NCI-H510A treated with DMSO at 0.1 percent for 48 hours (cell line): ENCODE results near the gene KCNK6.

Experiments
- DNase-seq: peaks from one replicate; lab custom pipeline; 2025; lab: John Stamatoyannopoulos, UW

The KCNK6 gene

DNA sequence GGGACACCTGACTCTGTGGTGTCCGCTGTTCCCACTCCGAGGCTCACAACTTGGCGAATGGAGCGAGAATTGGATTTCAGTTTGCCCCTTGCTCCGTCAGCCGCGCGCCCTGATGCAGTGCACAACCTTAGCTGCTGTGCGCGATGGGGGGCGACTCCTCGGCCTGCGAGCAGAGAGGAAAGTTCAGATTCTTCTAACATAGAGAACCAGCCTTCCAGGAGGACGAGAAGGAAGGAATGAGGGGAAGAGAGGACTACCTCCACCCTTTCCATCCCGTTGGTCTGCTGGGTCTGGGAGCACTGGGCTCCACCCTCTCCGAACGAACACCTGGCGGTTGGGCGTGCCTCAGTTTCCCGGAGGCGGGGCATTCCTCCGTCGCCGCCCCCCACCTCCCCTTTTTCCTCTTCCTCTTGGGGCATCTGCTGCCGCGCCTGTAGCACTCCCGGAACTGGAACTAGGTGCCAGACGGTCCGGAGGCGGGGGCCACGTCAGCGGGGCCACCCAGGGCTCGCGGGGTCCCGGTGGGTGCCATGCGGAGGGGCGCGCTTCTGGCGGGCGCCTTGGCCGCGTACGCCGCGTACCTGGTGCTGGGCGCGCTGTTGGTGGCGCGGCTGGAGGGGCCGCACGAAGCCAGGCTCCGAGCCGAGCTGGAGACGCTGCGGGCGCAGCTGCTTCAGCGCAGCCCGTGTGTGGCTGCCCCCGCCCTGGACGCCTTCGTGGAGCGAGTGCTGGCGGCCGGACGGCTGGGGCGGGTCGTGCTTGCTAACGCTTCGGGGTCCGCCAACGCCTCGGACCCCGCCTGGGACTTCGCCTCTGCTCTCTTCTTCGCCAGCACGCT, at the start of gene KCNK6:
TSS of gene KCNK6 (plus strand) at position 425 of the 838 bp plus-strand sequence. CDS start at position 531, 106 bp downstream.
- no peak for DNase-seq

DNA sequence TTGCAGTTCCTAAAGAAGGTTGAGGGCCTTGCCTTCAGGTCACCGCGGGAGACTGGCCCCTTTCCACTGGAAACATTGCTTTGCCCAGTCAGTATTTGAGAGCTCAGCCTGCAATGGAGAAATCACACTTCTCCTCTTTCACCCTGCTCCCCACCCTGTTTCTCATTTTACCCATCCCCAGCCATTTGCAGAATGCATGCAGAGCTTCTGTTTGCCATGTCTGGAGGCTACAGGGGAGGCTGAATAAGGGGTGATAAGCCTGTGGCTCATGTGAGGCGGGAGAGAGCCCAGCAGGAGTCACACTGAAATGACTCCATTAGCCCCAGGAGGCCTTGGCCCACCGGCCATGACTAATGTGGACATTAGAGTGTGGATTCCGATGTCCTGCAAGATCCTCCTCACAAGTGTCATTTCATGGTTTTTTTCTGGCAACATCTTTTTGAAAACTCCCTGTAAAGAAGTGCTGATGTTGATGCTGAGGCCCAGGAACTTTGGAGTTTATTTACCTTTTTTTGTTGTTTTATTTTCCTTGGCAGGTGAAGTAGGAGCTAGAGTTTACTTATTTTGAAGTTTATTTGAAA, 49.0 kb upstream of the KCNK6 start:
- no peak for DNase-seq

DNA sequence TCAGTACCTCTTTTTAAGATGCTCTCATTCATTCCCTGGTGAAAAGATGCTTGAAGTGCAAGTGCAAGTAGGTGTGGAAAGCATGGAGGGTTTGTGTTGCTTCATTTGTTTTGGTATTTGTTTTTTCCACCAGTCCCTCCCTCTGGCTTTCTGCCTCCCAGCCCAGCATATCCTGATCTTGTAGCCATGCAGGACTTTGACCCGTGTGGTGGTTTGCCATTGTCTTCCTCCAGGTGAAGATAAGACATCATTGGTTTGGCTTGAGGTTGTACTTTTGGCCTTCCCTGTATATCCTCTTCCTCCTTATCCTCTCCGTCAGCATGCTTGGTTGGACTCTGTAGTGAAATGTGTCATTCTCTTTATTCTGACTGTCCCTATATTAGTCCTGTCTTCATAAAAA, 46.1 kb upstream of the KCNK6 start:
- no peak for DNase-seq

DNA sequence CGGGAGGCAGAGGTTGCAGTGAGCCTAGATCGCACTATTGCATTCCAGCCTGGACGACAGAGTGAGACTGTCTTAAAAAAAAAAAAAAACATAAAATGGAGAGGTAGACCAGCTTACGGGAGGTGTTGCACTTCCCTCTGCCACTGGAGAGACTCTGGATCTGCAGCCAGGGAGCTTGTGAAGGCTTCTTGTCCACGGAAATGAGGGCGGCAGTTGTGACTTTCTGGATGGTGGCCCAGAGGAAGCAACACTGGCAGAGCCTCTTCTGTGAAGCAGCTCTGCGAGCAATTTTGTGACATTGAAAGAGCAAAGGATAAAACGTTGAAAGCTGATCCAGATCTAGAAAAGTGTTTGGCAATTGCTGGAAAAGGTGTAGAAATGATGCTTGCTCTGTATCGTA, 44.9 kb upstream of the KCNK6 start:
- DNase-seq, result no peak

DNA sequence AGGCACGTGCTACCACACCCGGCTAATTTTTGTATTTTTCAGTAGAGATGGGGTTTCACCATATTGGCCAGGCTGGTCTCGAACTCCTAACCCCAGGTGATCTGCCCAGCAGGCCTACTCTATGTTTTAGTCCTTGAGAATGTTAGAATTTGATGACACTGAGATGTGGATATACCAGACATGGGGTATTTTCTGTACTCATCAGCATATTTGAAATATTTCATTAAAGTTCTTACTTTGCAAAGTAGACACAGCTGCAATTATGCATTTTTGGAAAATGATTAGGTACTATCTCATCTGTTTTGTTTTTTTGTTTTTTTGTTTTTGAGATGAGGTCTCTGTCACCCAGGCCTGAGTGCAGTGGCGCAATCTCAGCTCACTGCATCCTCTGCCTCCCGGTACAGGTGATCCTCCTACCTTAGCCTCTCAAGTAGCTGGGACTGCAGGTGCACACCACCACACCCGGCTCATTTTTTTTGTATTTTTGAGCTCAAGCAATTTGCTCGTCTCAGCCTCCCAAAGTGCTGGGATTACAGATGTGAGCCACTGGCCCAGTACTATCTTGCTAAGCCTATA, 42.6 kb upstream of the KCNK6 start:
- DNase-seq, result no peak

DNA sequence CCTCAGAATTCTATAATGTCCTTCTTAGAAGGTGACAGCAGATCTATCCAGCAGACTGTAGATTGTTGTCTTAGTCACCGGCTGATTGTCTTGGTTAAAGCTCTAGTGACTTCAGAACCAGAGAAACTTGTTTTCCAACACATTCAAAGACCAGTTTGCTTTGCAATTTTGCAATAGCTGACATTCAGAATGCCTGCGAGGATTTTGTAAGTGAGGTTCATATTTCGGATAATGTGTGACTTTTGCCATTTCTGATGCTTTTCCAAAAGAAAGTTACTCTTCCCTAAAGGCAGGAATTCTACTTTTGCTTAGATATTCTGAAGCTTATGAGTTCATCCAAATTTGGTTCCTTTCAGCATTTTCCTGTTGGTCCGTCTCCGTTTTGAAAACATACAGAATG, 42.1 kb upstream of the KCNK6 start:
- DNase-seq, result no peak

DNA sequence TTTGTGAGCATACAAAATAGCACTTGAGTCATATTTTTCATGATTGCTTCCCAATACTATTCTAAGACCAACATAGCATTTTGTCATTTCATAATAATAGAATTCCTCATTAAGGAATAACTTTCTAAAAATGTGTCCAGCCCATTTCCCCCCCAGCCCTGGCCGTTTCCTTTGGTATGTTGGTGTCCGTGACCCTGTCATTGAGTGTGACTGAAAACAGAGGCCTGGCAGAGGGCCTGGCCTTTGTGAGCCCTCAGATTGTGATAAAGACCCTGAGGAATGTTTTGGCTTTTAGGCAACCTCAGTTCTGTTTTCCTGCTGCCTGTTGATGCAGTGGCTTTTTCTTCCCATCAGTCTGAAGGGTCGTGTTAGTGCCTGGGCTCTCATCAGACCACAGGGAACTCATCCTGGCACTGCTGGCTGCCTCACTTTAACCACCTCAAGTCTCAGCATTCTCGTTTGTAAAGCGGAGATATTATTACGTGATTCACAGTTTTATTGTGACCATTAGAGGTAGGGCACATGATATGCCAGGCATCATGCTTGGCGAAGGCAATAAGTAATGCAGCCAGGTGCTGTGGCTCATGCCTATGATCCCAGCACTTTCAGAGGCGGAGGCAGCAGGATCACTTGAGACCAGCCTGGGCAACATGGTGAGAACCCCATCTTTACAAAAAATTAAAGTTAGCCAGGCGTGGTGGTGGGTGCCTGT, 41.5 kb upstream of the KCNK6 start:
- no peak for DNase-seq

DNA sequence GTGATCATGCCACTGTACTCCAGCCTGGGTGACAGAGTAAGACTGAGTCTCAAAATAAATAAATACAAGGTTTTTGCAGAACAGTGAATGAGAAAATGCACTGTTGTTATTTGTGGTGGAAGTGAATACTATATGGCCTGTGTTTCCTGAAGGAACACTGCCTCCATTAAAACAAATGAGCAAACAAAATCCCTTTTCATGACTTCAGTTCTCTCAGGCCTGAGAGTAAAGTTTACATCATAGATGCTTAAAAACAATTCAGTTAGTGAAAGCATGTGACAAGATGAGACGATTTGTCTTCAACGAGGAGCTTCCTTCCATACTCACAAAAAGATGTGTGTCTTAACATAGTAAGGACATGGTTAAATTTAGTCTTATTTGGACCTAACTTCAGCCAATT, 40.9 kb upstream of the KCNK6 start:
- no peak for DNase-seq

DNA sequence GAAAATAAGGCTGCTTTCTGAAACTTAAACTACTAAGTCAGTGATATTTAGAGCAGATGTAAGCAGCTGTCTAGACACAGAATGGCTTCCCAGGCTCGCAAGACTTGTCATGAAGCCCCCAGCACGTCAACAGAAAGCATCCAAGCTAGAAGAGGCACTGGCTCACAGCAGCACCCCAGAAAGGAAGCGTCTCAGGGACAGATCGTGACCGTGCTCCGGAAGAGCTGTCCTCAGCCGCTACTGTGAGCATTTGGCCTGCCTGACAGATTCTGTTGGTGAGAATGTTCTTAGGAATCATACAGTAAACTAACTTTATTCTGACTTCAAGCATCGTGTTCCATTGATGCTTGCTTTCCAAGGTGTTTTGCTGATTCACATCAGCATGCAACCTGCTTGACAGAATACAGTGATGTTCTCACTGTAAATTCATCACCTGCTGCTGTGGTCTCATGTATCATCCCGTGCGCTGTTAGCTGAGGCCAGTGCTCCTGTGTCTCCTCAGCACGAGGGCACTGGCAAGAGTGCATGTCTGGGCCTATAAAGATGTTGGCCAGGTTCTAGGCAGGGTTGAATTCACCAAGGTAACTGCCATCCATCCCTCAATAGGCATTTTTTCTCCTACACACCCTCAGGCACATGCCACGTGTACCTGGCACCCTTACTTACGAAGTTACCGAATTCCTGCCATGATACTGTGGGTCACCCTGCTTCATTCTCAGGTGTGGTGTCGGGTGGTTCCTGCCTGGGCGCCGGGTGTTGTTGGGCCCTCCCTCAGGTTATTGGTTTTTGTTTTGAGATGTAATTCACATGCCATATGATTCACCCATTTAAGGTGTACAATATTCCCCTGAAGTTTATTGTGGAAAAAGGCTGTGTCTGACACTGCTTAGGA, 39.4 kb upstream of the KCNK6 start:
- no peak for DNase-seq

DNA sequence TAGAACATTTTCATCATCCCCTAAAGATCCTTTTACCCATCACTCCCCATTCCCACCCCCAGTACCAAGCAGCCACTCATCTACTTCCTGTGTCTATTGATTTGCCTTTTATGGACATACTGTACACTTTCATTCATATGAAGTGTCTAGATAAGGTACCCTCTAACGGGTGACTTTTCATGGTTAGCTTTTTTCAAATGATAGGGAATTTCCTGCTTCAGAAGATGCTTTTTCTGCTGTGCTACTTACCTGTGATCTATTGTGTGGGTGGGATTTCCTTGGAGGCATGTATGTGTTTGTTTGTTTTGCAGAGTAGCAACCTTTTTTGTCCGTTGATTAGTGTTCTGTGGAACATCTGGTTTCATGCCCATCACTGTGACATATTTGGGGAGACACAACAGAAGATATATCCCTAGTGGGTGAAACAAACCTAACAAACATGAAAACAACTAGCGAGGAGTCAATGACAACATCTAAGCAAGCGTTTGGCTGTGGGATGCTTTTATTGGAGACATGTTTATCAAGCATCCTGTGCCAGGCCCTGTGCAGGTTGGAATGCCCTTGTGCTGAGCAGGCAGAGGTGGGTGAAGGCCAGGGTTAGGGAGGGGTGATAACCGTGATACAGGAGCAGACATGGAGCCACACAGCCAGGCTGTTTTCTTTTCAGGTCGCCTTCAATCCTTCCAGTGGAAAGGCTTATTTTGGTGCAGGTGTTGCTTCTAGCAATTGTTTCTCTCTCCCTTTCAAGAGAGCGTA, 37.7 kb upstream of the KCNK6 start:
- DNase-seq, result no peak

DNA sequence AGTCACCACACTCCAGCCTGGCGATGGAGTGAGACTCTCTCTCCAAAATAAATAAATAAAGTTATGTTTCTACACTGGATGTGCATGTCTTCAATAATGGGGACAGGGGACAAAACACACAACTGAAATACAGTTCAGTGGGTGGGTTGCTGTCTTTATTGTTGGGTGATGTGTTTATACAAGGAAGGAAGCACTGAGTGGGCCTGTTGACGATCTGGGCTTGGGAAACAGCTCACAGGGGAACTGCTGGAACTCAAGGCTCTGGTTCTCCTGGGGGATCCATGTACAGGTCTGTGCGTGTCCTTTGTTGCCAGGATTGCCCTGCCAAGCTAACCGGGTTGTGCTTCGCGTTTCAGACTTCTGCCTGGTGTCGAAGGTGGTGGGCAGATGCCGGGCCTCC, 36.4 kb upstream of the KCNK6 start:
- DNase-seq, result no peak

DNA sequence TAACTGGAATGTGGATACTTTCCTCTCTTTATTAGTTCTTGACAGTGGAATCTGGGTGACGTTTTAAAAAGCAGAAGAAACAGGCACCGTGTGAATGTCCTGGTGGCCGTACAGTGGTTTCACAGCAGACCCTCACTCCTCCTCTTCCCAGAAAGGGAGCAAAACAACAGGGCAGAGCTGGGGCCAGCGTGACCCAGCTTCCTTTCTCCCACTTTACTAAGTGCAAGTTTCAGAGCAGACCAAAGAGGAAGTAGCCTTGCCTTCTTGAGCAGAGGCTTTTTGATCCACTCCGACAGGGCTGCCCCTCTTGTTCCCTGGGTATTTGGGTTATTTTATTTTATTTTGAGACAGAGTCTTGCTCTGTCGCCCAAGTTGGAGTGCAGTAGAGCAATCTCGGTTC, 35.2 kb upstream of the KCNK6 start:
- DNase-seq, result no peak

DNA sequence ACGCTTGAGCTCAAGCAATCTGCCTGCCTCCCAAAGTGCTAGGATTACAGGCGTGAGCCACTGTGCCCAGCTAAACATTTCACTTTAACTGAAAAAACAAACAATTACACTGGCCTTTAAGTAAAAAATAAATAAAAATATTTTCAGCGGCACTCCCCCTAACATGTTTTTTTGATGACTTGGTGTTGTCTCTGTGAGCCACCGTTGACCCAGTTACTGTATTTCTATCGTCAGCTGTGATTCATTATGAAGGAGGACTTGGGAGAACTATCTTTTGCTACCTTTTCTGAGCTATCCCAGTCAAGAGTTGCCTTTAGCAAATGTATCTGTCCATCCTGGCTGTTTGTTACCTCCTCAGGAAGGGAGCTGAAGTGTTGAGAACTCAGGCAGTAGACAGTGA, 34.1 kb upstream of the KCNK6 start:
- DNase-seq, result no peak

DNA sequence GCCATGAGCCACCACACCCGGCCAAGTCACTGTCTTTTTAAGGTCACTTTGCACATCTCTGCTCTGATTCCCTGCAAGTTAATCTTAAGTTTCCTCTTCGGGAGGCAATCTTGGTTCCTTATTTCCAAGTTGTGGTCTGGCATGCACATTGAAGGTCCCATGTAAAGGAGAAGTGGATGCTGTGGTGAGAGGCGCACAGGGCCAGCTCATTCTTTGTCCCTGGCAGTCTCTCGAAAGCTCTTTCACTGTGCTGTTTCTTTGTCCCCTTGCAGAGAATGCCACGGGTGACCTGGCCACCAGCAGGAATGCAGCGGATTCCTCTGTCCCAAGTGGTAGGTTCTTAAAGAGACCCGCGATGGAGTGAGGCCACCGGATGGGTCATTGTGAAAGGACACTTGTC, 32.0 kb upstream of the KCNK6 start:
- no peak for DNase-seq

DNA sequence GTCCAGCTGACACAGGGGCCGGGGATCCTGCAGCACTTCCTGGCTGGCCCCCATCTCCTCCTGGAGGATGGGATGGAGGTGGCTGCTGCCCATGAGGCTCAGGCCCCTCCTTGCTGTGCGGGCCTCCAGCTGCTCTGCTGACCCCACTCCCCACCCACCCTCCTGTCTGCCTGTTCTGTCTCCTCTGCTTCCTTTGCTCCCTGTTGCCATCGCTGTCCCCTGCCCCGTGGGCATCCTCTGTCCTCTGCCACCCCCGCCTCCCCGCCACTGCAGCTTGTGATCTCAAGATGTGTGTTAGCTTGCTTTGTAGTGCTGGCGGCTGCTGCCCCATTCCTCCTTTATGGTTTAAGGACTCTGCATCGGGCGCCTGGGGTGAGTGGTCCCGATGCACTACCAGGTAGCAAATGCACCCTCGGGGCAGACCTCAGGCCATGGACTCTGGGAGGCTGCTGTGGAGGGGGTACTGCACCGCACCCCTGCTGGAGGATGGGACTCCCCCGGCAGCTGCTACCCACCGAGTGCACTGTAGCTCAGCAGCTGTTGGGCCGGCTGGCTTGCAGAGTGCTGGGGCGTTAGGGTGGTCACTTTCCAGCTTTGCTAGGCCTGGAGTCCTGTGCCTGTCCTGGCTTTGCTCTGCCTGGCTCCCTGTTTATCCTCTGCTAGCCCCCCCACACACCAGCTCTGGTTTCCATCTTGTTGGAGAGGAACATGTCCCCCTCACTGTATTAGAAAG, 31.4 kb upstream of the KCNK6 start:
- no peak for DNase-seq

DNA sequence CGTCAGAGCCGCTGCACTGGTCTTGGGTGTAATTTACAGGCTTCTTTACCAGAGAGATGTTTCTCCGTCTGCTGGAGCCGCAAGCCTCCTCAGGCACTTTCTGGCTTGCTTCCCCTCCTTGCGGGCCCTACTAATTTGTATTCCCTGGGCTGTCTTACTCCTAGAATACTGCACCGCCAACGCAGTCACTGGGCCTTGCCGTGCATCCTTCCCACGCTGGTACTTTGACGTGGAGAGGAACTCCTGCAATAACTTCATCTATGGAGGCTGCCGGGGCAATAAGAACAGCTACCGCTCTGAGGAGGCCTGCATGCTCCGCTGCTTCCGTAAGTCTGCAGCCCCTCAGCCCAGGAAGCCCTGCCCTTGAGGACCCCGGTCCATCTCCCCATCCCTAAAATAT, 29.7 kb upstream of the KCNK6 start:
- DNase-seq, result no peak

DNA sequence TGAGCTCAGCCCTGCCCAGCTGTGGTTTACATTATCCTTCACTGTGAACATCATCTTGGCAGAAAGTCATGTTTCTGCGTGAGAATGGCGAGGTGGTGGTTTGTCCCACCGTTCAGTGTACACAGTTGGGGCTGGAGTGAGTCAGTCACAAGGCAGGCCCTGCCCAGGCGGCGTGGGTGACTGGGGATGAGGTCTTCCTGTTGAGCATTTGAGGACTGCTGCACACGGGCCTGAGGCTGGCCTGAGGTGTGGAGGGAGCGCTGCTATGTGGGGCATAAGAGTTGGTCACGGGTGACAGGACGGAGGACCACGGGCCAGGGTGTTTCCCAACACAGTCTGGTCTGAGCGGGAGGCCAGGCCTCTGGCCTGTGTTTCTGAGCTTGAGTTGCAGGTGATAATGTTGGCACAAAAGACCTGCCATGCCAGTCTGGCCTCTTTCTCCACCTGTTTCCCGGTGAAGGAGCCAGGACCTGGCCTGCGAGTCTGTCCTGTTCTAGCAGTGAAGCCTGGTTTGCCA, 29.0 kb upstream of the KCNK6 start:
- DNase-seq, result no peak

DNA sequence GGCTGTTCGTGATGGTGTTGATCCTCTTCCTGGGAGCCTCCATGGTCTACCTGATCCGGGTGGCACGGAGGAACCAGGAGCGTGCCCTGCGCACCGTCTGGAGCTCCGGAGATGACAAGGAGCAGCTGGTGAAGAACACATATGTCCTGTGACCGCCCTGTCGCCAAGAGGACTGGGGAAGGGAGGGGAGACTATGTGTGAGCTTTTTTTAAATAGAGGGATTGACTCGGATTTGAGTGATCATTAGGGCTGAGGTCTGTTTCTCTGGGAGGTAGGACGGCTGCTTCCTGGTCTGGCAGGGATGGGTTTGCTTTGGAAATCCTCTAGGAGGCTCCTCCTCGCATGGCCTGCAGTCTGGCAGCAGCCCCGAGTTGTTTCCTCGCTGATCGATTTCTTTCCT, 27.8 kb upstream of the KCNK6 start:
- no peak for DNase-seq

DNA sequence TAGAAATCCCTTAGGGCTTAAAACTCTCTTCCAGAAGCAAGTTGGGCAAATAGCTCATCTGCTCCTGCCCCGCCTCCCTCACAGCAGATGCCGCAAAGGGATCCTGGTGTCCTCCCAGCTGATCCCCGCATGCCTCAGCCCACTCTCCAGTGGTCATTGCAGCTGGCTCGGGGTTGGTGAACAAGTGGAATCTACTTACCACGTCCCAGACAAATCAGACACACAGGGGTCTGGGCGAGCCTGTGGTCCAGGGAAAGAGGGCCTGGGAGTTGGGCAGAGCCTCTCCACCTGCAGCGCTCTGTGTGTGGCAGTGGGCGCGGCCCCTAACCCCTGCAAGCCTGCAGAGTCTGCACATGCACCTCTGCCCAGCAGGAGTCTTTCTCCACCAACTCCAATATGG, 26.4 kb upstream of the KCNK6 start:
- no peak for DNase-seq

DNA sequence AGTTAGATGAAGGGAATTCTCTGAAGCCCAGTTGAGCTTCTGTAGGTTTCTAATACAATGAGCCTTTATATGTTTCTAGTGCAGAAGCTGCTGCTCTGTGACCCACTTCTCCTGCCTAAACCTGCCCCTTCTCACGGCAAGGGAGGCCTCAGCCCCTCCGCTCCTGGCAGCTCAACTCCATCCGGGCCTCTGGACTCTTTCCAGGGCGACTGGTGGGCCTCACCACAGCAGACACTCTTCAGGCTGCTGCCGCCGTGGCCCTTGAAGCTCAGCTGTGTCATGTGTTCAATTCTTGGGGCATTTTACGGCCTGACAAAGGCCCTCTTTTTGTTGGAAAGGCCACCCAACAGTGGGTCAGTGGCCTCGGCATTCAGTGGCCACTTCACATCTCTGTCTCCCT, 25.6 kb upstream of the KCNK6 start:
- DNase-seq, result no peak
